ENCODE measurements around the gene C2orf81. TPM values are rescaled to one million over a fixed set of nuclear protein-coding genes. Genes with fewer than 3 reads are reported as not detected.

The C2orf81 gene
- total RNA-seq, 1 donor from 2014 or later: 2.1 TPM

DNA sequence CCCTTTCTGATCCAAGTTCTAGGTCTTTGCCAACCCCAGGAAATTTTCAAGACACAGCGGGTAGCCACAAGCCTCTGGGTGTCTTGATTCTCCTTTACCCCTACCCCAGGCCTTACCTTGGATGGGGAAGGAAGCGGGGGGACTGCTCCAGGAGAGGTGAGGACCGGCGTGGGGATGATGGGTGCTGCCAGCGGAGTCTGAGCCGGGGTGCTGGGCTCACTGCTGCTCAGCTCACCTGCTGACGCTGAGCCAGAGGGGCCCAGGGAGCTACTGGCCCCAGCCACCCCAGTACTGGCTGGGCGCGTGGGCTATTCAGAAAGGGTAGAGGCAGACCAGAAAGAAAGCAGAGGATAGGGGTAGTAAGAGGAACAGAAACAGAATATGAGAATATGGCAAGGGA lies 50.0 kb downstream of the C2orf81 start:
- Histone ChIP-seq H3K27me3 (ENCODE audit: insufficient read depth, low read length) (no peaks in the 10 kb centered on the region), H3K9me3 (ENCODE audit: insufficient read depth, low read depth, low read length) (no peaks in the 10 kb centered on the region), H3K4me2 (ENCODE audit: low read length) (no peak overlapping the region), H2AFZ (ENCODE audit: low read depth, low read length) (no peak overlapping the region), H3K36me3 (ENCODE audit: insufficient read depth, low read length) (peaks cover 44% of the 10 kb centered on the region), H3K27ac (ENCODE audit: low read depth, low read length) (no peak overlapping the region), H3K4me3 (ENCODE audit: insufficient read depth, low read depth, low read length) (no peak overlapping the region), H3K79me2 (ENCODE audit: insufficient read depth, low read length) (peaks cover 29% of the 10 kb centered on the region), H3K4me1 (ENCODE audit: insufficient read depth, low read length) (peaks cover 9% of the 10 kb centered on the region), H4K20me1 (ENCODE audit: insufficient read depth, low read length) (peaks cover 58% of the 10 kb centered on the region), H3K9ac (ENCODE audit: low read length) (no peak overlapping the region)
- DNase-seq (ENCODE audit: low read depth) (no peak), FAIRE-seq (no peak)
- H3K4me1 Mint-ChIP-seq (ENCODE audit: low read depth, unreplicated experiment): peaks cover 18% of the 10 kb centered on the region
- no peak overlapping the region for H3K4me3 Mint-ChIP-seq (ENCODE audit: unreplicated experiment)
- H3K27me3 Mint-ChIP-seq (ENCODE audit: low read depth, unreplicated experiment): no peaks in the 10 kb centered on the region
- H3K9me3 Mint-ChIP-seq (ENCODE audit: unreplicated experiment): no peaks in the 10 kb centered on the region
- no peak overlapping the region for H3K27ac Mint-ChIP-seq (ENCODE audit: unreplicated experiment)
- peaks cover 40% of the 10 kb centered on the region for H3K36me3 Mint-ChIP-seq (ENCODE audit: low read depth, unreplicated experiment)
- no peak for TF ChIP-seq CTCF (IDR thresholded peaks at IDR 0.05; ENCODE audit: insufficient read depth, low read depth, low read length)
- TF ChIP-seq EZH2 (IDR thresholded peaks at IDR 0.05; ENCODE audit: insufficient read depth, low read length): no peak

DNA sequence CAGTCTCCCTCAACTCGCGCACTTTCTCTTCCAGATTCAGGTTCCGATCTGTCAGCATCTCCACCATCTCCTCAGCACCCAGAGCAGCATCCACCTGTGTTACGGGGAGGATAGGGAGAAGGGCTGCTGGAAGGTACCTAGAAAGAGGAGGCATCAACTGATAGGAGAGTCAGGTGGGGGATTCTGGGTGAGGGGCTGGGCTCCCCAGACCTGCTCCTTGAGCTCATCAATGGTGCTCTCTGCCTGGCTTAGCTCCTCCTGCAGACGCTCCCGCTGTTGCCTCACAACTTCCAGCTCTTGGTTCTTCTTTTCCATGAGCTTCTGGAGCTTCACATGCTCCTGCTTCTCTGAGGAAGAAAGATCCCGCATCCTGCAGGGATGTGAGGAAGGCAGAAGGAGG lies 51.4 kb downstream of the C2orf81 start:
- H3K9ac ChIP-seq (ENCODE audit: low read length): no peak overlapping the region
- Mint-ChIP-seq H3K4me3 (ENCODE audit: unreplicated experiment) (no peak overlapping the region), H3K9me3 (ENCODE audit: unreplicated experiment) (no peaks in the 10 kb centered on the region), H3K36me3 (ENCODE audit: low read depth, unreplicated experiment) (peaks cover 42% of the 10 kb centered on the region), H3K4me1 (ENCODE audit: low read depth, unreplicated experiment) (peaks cover 18% of the 10 kb centered on the region), H3K27me3 (ENCODE audit: low read depth, unreplicated experiment) (no peaks in the 10 kb centered on the region), H3K27ac (ENCODE audit: unreplicated experiment) (no peak overlapping the region)
- H3K4me3 ChIP-seq (ENCODE audit: insufficient read depth, low read depth, low read length): no peak overlapping the region
- no peak for FAIRE-seq
- H3K27me3 ChIP-seq (ENCODE audit: insufficient read depth, low read length): no peaks in the 10 kb centered on the region
- H3K27ac ChIP-seq (ENCODE audit: low read depth, low read length): no peak overlapping the region
- no peak for DNase-seq (ENCODE audit: low read depth)
- H3K4me1 ChIP-seq (ENCODE audit: insufficient read depth, low read length): peaks cover 9% of the 10 kb centered on the region
- no peak overlapping the region for H2AFZ ChIP-seq (ENCODE audit: low read depth, low read length)
- H3K79me2 ChIP-seq (ENCODE audit: insufficient read depth, low read length): peaks cover 21% of the 10 kb centered on the region
- peaks cover 52% of the 10 kb centered on the region for H3K36me3 ChIP-seq (ENCODE audit: insufficient read depth, low read length)
- H3K9me3 ChIP-seq (ENCODE audit: insufficient read depth, low read depth, low read length): no peaks in the 10 kb centered on the region
- TF ChIP-seq CTCF (IDR thresholded peaks at IDR 0.05; ENCODE audit: insufficient read depth, low read depth, low read length): no peak
- H4K20me1 ChIP-seq (ENCODE audit: insufficient read depth, low read length): peaks cover 44% of the 10 kb centered on the region
- no peak overlapping the region for H3K4me2 ChIP-seq (ENCODE audit: low read length)

DNA sequence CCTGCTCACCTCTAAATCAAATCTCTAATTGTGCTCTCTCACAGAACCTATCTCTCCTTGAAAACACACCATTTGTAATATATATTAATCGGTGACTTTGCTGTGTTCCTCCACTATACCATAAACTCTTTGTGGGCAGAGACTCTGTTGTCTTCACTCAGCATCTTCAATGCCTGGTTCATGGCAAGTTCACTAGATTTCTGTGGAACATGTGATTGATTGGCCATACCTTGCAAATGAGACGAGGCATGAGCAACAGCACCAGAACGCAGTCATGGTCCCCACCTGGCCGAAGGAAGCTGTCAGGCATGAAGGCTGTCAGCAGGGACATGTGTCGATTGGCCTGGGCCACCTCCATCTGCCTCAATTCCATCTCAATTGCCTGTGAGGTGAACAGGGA lies 52.9 kb downstream of the C2orf81 start:
- peak overlapping the region; percentile 7 for H3K4me3 Mint-ChIP-seq (ENCODE audit: unreplicated experiment)
- Histone ChIP-seq H3K9ac (ENCODE audit: low read length) (no peak overlapping the region), H3K4me1 (ENCODE audit: insufficient read depth, low read length) (peaks cover 5% of the 10 kb centered on the region), H3K36me3 (ENCODE audit: insufficient read depth, low read length) (peaks cover 65% of the 10 kb centered on the region), H3K27ac (ENCODE audit: low read depth, low read length) (no peak overlapping the region), H4K20me1 (ENCODE audit: insufficient read depth, low read length) (peaks cover 36% of the 10 kb centered on the region), H3K4me3 (ENCODE audit: insufficient read depth, low read depth, low read length) (no peak overlapping the region), H2AFZ (ENCODE audit: low read depth, low read length) (no peak overlapping the region), H3K27me3 (ENCODE audit: insufficient read depth, low read length) (no peaks in the 10 kb centered on the region), H3K9me3 (ENCODE audit: insufficient read depth, low read depth, low read length) (no peaks in the 10 kb centered on the region), H3K4me2 (ENCODE audit: low read length) (no peak overlapping the region), H3K79me2 (ENCODE audit: insufficient read depth, low read length) (peaks cover 9% of the 10 kb centered on the region)
- H3K27ac Mint-ChIP-seq (ENCODE audit: unreplicated experiment): no peak overlapping the region
- no peak for DNase-seq (ENCODE audit: low read depth)
- H3K4me1 Mint-ChIP-seq (ENCODE audit: low read depth, unreplicated experiment): peaks cover 4% of the 10 kb centered on the region
- H3K36me3 Mint-ChIP-seq (ENCODE audit: low read depth, unreplicated experiment): peaks cover 50% of the 10 kb centered on the region
- H3K27me3 Mint-ChIP-seq (ENCODE audit: low read depth, unreplicated experiment): no peaks in the 10 kb centered on the region
- TF ChIP-seq EZH2 (IDR thresholded peaks at IDR 0.05; ENCODE audit: insufficient read depth, low read length) (no peak), CTCF (IDR thresholded peaks at IDR 0.05; ENCODE audit: insufficient read depth, low read depth, low read length) (no peak)
- no peak for FAIRE-seq
- H3K9me3 Mint-ChIP-seq (ENCODE audit: unreplicated experiment): no peaks in the 10 kb centered on the region
